ENCODE data around the gene EFL1. TPM values are rescaled to one million over a fixed set of nuclear protein-coding genes. Genes with fewer than 3 reads are reported as not detected.

Gene EFL1
- total RNA-seq, 4 donors from 2014 or later: 35.0 to 57.9 (median 46.5) TPM

- 64 to 92% methylated on average over 2 of the region's 2 CpGs for WGBS, 2 donors (ENCODE audit: low coverage in 1 of 2)
- TF ChIP-seq EP300 (IDR thresholded peaks at IDR 0.05; ENCODE audit: low read depth) (no peak), POLR2AphosphoS5 (IDR thresholded peaks at IDR 0.05) (no peak), CTCF (IDR thresholded peaks at IDR 0.05) (no peak), POLR2A (IDR thresholded peaks at IDR 0.05) (no peak)
- Histone ChIP-seq H3K4me3 (no peak overlapping the region), H3K27me3 (no peaks in the 10 kb centered on the region), H3K36me3 (no peaks in the 10 kb centered on the region), H3K27ac (no peak overlapping the region), H3K4me1 (peaks cover 0 to 3% (median 0%) of the 10 kb centered on the region in 4 donors), H3K9me3 (no peaks in the 10 kb centered on the region)
- in situ Hi-C loops (cut with MboI; ENCODE audit: low pct_ligation_motif_present in 1 of 4, low pct_unique_long_range_greater_than_20kb in 1 of 4, low sequenced_read_pairs in 3 of 4) (no loop called here), intact Hi-C loops (cut with DNase I; ENCODE audit: low total_unique reads) (no loop called here)
- no peak for DNase-seq
Observed at GRCh38 chr15:82183121-82184031, 79.2 kb downstream of the EFL1 start.

- Histone ChIP-seq H3K36me3 (no peaks in the 10 kb centered on the region), H3K4me1 (peaks cover 0 to 3% (median 0%) of the 10 kb centered on the region in 4 donors), H3K27me3 (no peaks in the 10 kb centered on the region), H3K27ac (no peak overlapping the region), H3K9me3 (no peaks in the 10 kb centered on the region), H3K4me3 (no peak overlapping the region)
- DNase-seq: no peak
- intact Hi-C loops (cut with DNase I; ENCODE audit: low total_unique reads) (no loop called here), in situ Hi-C loops (cut with MboI; ENCODE audit: low pct_ligation_motif_present in 1 of 4, low pct_unique_long_range_greater_than_20kb in 1 of 4, low sequenced_read_pairs in 3 of 4) (no loop called here)
- TF ChIP-seq POLR2AphosphoS5 (IDR thresholded peaks at IDR 0.05) (no peak), POLR2A (IDR thresholded peaks at IDR 0.05) (no peak), CTCF (IDR thresholded peaks at IDR 0.05) (no peak), EP300 (IDR thresholded peaks at IDR 0.05; ENCODE audit: low read depth) (no peak)
- WGBS, 2 donors (ENCODE audit: low coverage in 1 of 2): 92 to 100% methylated on average over 2 of the region's 2 CpGs
Observed at GRCh38 chr15:82181371-82181770, 81.2 kb downstream of the EFL1 start.

- no peak for DNase-seq
Observed at GRCh38 chr15:82178061-82178460, 84.5 kb downstream of the EFL1 start.

More at GRCh38 chr15:82178061-82178460, 84.5 kb downstream of the EFL1 start:
- 77 to 87% methylated on average over 2 of the region's 2 CpGs for WGBS, 2 donors (ENCODE audit: low coverage in 1 of 2)
- Histone ChIP-seq H3K27ac (no peak overlapping the region), H3K9me3 (no peaks in the 10 kb centered on the region), H3K27me3 (no peaks in the 10 kb centered on the region), H3K4me3 (no peak overlapping the region), H3K36me3 (no peaks in the 10 kb centered on the region), H3K4me1 (no peaks in the 10 kb centered on the region)
- intact Hi-C loops (cut with DNase I; ENCODE audit: low total_unique reads) (no loop called here), in situ Hi-C loops (cut with MboI; ENCODE audit: low pct_ligation_motif_present in 1 of 4, low pct_unique_long_range_greater_than_20kb in 1 of 4, low sequenced_read_pairs in 3 of 4) (no loop called here)
- TF ChIP-seq POLR2A (IDR thresholded peaks at IDR 0.05) (no peak), CTCF (IDR thresholded peaks at IDR 0.05) (no peak), POLR2AphosphoS5 (IDR thresholded peaks at IDR 0.05) (no peak), EP300 (IDR thresholded peaks at IDR 0.05; ENCODE audit: low read depth) (no peak)
